ENCODE data around the gene OR1K1.

GRCh38 chr9:122767817-122768216, 32.1 kb upstream of the OR1K1 start:
- no peak for TF ChIP-seq POLR2A (IDR thresholded peaks at IDR 0.05)
- no peak for TF ChIP-seq CTCF (IDR thresholded peaks at IDR 0.05)
